IMR-90 (cell line): ENCODE data around the gene GNA15. TPM values are rescaled to one million over a fixed set of nuclear protein-coding genes. Genes with fewer than 3 reads are reported as not detected.
A peak's percentile ranks its signal among the peaks of the same experiment; 100 is the strongest.

Source experiments
- ATAC-seq: fragments of 200-7000 bp; cut with Tn5 transposase; 2 replicates; pipeline ENCODE4 v1.9.1; 2020; ENCODE audit warnings: low read depth, mild to moderate bottlenecking, moderate library complexity
- BruUV-seq: library from RNA; stranded (reverse); fragments of 400-500 nt; replicated peaks from 2 replicates; lab custom pipeline; 2021; lab: Mats Ljungman, UMichigan
- CTCF ChIA-PET: fragments of 300-600 bp; formaldehyde crosslinking; extraction: SDS; loops from one replicate; lab custom pipeline; 2021; ENCODE audit warnings: antibody characterized with exemption; lab: Yijun Ruan, JAX
- POLR2A ChIA-PET: fragments of 300-600 bp; sonication (Branson Sonifier 250); formaldehyde crosslinking; loops from one replicate; lab custom pipeline; 2022; ENCODE audit warnings: antibody characterized with exemption; ENCODE audit not compliant: unreplicated experiment; lab: Charles Lee
- DNase-seq: peaks from one replicate; pipeline ENCODE4 v3.0.0; 2013
- H2AFZ ChIP-seq: replicated peaks from 2 replicates; pipeline ENCODE3; 2013; ENCODE audit warnings: low read length, mild to moderate bottlenecking; ENCODE audit not compliant: poor library complexity
- H2AK5ac ChIP-seq: 2 replicates; pipeline ENCODE4 v1.6.1; 2013; ENCODE audit warnings: low read depth, low read length, inconsistent platforms
- H2AK9ac ChIP-seq: replicated peaks from 2 replicates; pipeline ENCODE3; 2013; ENCODE audit warnings: mild to moderate bottlenecking, low read depth, low read length, moderate library complexity; ENCODE audit not compliant: poor library complexity
- H2BK120ac ChIP-seq: 2 replicates; pipeline ENCODE4 v1.6.1; 2013; ENCODE audit warnings: low read depth, low read length, inconsistent platforms
- H2BK15ac ChIP-seq: 3 replicates; pipeline ENCODE4 v1.6.1; 2013; ENCODE audit warnings: low read depth, low read length, inconsistent platforms
- H2BK20ac ChIP-seq: 2 replicates; pipeline ENCODE4 v1.6.1; 2013; ENCODE audit warnings: low read depth, mild to moderate bottlenecking, inconsistent platforms, low read length, moderate library complexity
- H2BK5ac ChIP-seq: 2 replicates; pipeline ENCODE4 v1.6.1; 2013; ENCODE audit warnings: mild to moderate bottlenecking, low read depth, low read length, inconsistent platforms; ENCODE audit not compliant: poor library complexity, severe bottlenecking
- H3K14ac ChIP-seq: replicated peaks from 2 replicates; pipeline ENCODE4 v1.6.1; 2013; ENCODE audit warnings: low read depth, low read length, inconsistent platforms
- H3K18ac ChIP-seq: 2 replicates; pipeline ENCODE4 v1.6.1; 2013; ENCODE audit warnings: low read depth, low read length, control low read depth
- H3K23ac ChIP-seq: 2 replicates; pipeline ENCODE4 v1.6.1; 2013; ENCODE audit warnings: low read depth, low read length, inconsistent platforms
- H3K27ac ChIP-seq: 2 replicates; pipeline ENCODE4 v1.5.1; 2013; ENCODE audit warnings: mild to moderate bottlenecking, control low read depth, low read length; ENCODE audit not compliant: insufficient read depth
- H3K27me3 ChIP-seq: 2 replicates; pipeline ENCODE4 v1.6.1; 2013; ENCODE audit warnings: low read length; ENCODE audit not compliant: control insufficient read depth, insufficient read depth
- H3K36me3 ChIP-seq: 2 replicates; pipeline ENCODE4 v1.6.1; 2013; ENCODE audit warnings: low read length, mixed read lengths; ENCODE audit not compliant: control insufficient read depth, insufficient read depth
- H3K4ac ChIP-seq: 2 replicates; pipeline ENCODE4 v1.6.1; 2013; ENCODE audit warnings: low read depth, low read length, inconsistent platforms
- H3K4me1 ChIP-seq: 2 replicates; pipeline ENCODE4 v1.6.1; 2013; ENCODE audit warnings: low read length, mixed read lengths; ENCODE audit not compliant: control insufficient read depth, insufficient read depth
- H3K4me2 ChIP-seq: 2 replicates; pipeline ENCODE4 v1.6.1; 2013; ENCODE audit warnings: low read depth, mild to moderate bottlenecking, control low read depth, low read length, moderate library complexity
- H3K4me3 ChIP-seq: 2 replicates; pipeline ENCODE4 v1.5.1; 2013; ENCODE audit warnings: low read depth, mild to moderate bottlenecking, control low read depth, low read length, moderate library complexity; ENCODE audit not compliant: insufficient read depth
- H3K56ac ChIP-seq: 2 replicates; pipeline ENCODE4 v1.6.1; 2013; ENCODE audit warnings: low read length, inconsistent platforms; ENCODE audit not compliant: insufficient read depth; ENCODE audit errors: extremely low read depth
- H3K79me1 ChIP-seq, 2 experiments: 2 replicates each; pipeline ENCODE4 v1.6.1; 2013; ENCODE audit warnings: low read length in 2 of 2, inconsistent platforms in 1 of 2, low read depth in 1 of 2
- H3K9ac ChIP-seq: 2 replicates; pipeline ENCODE4 v1.6.1; 2013; ENCODE audit warnings: low read depth, low read length, control low read depth
- H3K9me1 ChIP-seq: 2 replicates; pipeline ENCODE4 v1.6.1; 2013; ENCODE audit warnings: low read length, inconsistent platforms; ENCODE audit not compliant: insufficient read depth
- H3K9me3 ChIP-seq: 2 replicates; pipeline ENCODE4 v1.6.1; 2013; ENCODE audit warnings: low read length; ENCODE audit not compliant: control insufficient read depth, insufficient read depth
- H4K20me1 ChIP-seq: 2 replicates; pipeline ENCODE4 v1.6.1; 2013; ENCODE audit warnings: low read length, inconsistent platforms; ENCODE audit not compliant: insufficient read depth
- H4K5ac ChIP-seq: 2 replicates; pipeline ENCODE4 v1.6.1; 2013; ENCODE audit warnings: mild to moderate bottlenecking, low read depth, low read length, control low read depth
- H4K8ac ChIP-seq, 2 experiments: 2 replicates each; pipeline ENCODE4 v1.6.1; 2013; ENCODE audit warnings: low read depth in 2 of 2, low read length in 2 of 2, control low read depth in 1 of 2, inconsistent platforms in 1 of 2
- H4K91ac ChIP-seq: 2 replicates; pipeline ENCODE4 v1.6.1; 2013; ENCODE audit warnings: low read depth, low read length, inconsistent platforms; ENCODE audit not compliant: insufficient read depth
- BHLHE40 ChIP-seq: fragments of 150-350 bp; IDR thresholded peaks from 2 replicates; pipeline ENCODE4 v1.6.1; 2016; ENCODE audit warnings: mild to moderate bottlenecking, low read depth, low read length
- CHD1 ChIP-seq: IDR thresholded peaks from 2 replicates; pipeline ENCODE4 v1.6.1; 2012; ENCODE audit warnings: low read depth, low read length, improper control_type of control experiment
- FOS ChIP-seq: fragments of 150-350 bp; IDR thresholded peaks from 2 replicates; pipeline ENCODE4 v1.6.1; 2016; ENCODE audit warnings: low read depth, low read length
- MXI1 ChIP-seq: IDR thresholded peaks from 2 replicates; pipeline ENCODE4 v1.6.1; 2012; ENCODE audit warnings: low read depth, mild to moderate bottlenecking, low read length, moderate library complexity, borderline replicate concordance
- POLR2A ChIP-seq: IDR thresholded peaks from 2 replicates; pipeline ENCODE4 v1.6.1; 2012; ENCODE audit warnings: mild to moderate bottlenecking, low read depth, low read length
- RCOR1 ChIP-seq: IDR thresholded peaks from 2 replicates; pipeline ENCODE4 v1.6.1; 2012; ENCODE audit warnings: mild to moderate bottlenecking, low read length, improper control_type of control experiment; ENCODE audit not compliant: insufficient replicate concordance
- RFX5 ChIP-seq: IDR thresholded peaks from 2 replicates; pipeline ENCODE4 v1.8.0; 2012; ENCODE audit warnings: low read depth, mild to moderate bottlenecking, low read length, moderate library complexity
- WGBS, 2 experiments: methylation state at CpG; one replicate each; pipeline versions ENCODE4 v1.1.5 to v1.1.7; 2013; ENCODE audit warnings: missing lambda C conversion rate in 2 of 2; ENCODE audit not compliant: insufficient read length in 1 of 2; ENCODE audit errors: extremely low coverage in 2 of 2; 5-methylcytosine and 5-hydroxymethylcytosine counted together
- dilution Hi-C: fragments of 300-500 bp; cut with HindIII; formaldehyde crosslinking; loops from one replicate; pipeline ENCODE4 v1.14.3; 2018; ENCODE audit warnings: low sequenced_read_pairs; ENCODE audit not compliant: unreplicated experiment
- in situ Hi-C: fragments of 300-500 bp; cut with MboI; formaldehyde crosslinking; loops from 3 replicates; pipeline ENCODE4 v1.14.3; 2019; ENCODE audit warnings: low sequenced_read_pairs, inconsistent platforms, mixed read lengths
- intact Hi-C: fragments of 100-400 bp; cut with micrococcal nuclease; formaldehyde crosslinking; loops from 2 replicates; pipeline ENCODE4 v1.10.0; 2022
- polyA plus RNA-seq, 3 experiments: library from polyadenylated mRNA; depleted of rRNA; stranded (reverse); fragments of >200 nt; gene quantifications; 2 replicates each; pipeline ENCODE4 v1.2.3, GENCODE V29; 2012; ENCODE audit warnings: low replicate concordance in 1 of 3
- total RNA-seq: library from RNA; depleted of rRNA; stranded (reverse); fragments of >200 nt; gene quantifications from 2 replicates; pipeline ENCODE4 v1.2.3, GENCODE V29; 2012
- TF ChIP-seq, protein P1 (sequence below): conservative IDR thresholded peaks from 2 replicates; pipeline ENCODE4 v1.5.1; 2012; ENCODE audit warnings: mild to moderate bottlenecking, low read depth, low read length, improper control_type of control experiment
- TF ChIP-seq, protein P2 (sequence below): fragments of 150-350 bp; IDR thresholded peaks from 2 replicates; pipeline ENCODE4 v1.6.1; 2017; ENCODE audit warnings: mild to moderate bottlenecking, antibody characterized with exemption, low read length, low read depth

GNA15 gene
- total and polyA plus RNA-seq, 2 of the 4 experiments (the other 2 are of a cell fraction), result 0.18 TPM; not detected in 1

DNA sequence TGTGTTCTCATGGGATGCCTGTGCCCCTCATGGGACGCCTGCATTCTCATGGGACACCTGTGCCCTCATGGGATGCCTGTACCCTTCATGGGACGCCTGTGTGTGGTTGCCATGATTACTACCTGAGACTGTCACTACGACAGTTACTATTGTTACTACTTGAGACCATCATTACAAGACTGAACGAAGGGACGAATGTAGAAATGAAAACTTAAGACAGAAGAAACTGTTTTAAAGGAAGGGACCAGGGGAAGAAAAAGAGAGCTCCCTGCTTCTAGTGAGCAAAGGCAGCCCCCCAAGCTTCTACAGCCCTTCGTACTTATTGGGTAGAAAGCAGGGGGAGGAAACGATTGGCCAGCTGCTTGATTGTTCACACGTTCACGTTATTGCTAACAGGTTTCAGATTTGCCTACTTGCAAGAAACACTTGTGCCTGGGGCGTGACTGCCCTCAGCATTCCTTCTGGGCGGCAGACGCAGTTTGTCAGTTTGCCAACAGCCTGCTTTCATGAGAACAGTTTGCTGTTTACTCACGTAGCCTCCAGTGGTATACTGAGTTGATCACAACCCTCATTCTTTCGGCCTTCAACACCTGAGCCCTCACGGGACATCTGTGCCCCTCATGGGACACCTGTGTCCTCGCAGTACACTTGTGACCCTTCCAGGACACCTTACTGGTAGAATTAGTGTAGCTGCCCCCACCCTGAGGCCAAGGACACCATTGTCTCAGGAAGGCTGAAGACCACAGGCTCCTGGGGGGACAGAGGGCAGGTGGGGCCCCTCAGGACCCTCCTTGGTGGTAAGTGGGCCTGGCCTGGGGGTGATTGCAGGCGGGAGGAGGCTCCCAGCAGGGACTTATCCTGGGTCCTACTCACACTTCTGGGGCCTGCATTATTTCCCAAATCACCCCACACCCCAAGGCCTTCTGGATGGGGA lies 40.2 kb downstream of the GNA15 start:
- ATAC-seq, result peak; percentile 25; the same call in 1 of the 2 replicates
- H3K14ac ChIP-seq, result peak overlapping the region; percentile 82; the same call in 1 of the 2 replicates
- WGBS, 2 experiments, result 54% methylated on average over 4 of the region's 17 CpGs; no CpG with 5 or more reads in 1 of the 2 experiments
- no peaks in the 10 kb centered on the region for H3K36me3 ChIP-seq
- peaks cover 11% of the 10 kb centered on the region for H3K4me1 ChIP-seq
- no peak overlapping the region for H3K9ac ChIP-seq
- intact Hi-C loops (no loop called here), in situ Hi-C loops (no loop called here), dilution Hi-C loops (no loop called here)
- peak overlapping the region; percentile 91; the same call in 1 of the 2 replicates for H2AK5ac ChIP-seq
- no peaks in the 10 kb centered on the region for H4K20me1 ChIP-seq
- peaks cover 9% of the 10 kb centered on the region; the same call in 1 of the 2 replicates for H3K9me1 ChIP-seq
- no peak overlapping the region for H3K4me3 ChIP-seq
- no peak overlapping the region; the same call in 1 of the 2 replicates for H4K5ac ChIP-seq
- peak overlapping the region; percentile 87 for H2BK5ac ChIP-seq
- POLR2A ChIA-PET, result no interaction called here
- H3K27me3 ChIP-seq, result no peaks in the 10 kb centered on the region; the same call in 1 of the 2 replicates
- H3K56ac ChIP-seq, result no peak overlapping the region
- BruUV-seq, result no TSS peak
- CTCF ChIA-PET, result no interaction called here
- peak overlapping the region; percentile 87 for H2BK120ac ChIP-seq
- H3K79me1 ChIP-seq, result peaks cover 0 to 5% of the 10 kb centered on the region in 2 experiments; a peak in 1 of 4 replicates
- peak overlapping the region; percentile 92 for H3K4ac ChIP-seq
- no peak overlapping the region for H3K23ac ChIP-seq
- peak overlapping the region; percentile 85; the same call in 1 of the 2 replicates for H2BK20ac ChIP-seq
- peak; percentile 65 for DNase-seq
- H2AFZ ChIP-seq, result peak overlapping the region; percentile 85
- H4K8ac ChIP-seq, result peak overlapping the region in 1 of 2 experiments; percentile 71; a peak in 3 of 4 replicates
- peak overlapping the region; percentile 96 for H2AK9ac ChIP-seq
- no peaks in the 10 kb centered on the region for H3K9me3 ChIP-seq
- H3K27ac ChIP-seq, result no peak overlapping the region
- no peak overlapping the region for H3K4me2 ChIP-seq
- TF ChIP-seq, protein P1, sequence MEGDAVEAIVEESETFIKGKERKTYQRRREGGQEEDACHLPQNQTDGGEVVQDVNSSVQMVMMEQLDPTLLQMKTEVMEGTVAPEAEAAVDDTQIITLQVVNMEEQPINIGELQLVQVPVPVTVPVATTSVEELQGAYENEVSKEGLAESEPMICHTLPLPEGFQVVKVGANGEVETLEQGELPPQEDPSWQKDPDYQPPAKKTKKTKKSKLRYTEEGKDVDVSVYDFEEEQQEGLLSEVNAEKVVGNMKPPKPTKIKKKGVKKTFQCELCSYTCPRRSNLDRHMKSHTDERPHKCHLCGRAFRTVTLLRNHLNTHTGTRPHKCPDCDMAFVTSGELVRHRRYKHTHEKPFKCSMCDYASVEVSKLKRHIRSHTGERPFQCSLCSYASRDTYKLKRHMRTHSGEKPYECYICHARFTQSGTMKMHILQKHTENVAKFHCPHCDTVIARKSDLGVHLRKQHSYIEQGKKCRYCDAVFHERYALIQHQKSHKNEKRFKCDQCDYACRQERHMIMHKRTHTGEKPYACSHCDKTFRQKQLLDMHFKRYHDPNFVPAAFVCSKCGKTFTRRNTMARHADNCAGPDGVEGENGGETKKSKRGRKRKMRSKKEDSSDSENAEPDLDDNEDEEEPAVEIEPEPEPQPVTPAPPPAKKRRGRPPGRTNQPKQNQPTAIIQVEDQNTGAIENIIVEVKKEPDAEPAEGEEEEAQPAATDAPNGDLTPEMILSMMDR, result no peak
- TF ChIP-seq POLR2A (no peak), BHLHE40 (no peak), RCOR1 (no peak), MXI1 (no peak), RFX5 (no peak), FOS (no peak), CHD1 (no peak)
- TF ChIP-seq, protein P2, sequence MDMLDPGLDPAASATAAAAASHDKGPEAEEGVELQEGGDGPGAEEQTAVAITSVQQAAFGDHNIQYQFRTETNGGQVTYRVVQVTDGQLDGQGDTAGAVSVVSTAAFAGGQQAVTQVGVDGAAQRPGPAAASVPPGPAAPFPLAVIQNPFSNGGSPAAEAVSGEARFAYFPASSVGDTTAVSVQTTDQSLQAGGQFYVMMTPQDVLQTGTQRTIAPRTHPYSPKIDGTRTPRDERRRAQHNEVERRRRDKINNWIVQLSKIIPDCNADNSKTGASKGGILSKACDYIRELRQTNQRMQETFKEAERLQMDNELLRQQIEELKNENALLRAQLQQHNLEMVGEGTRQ, result no peak
- H2BK15ac ChIP-seq, result no peak overlapping the region; the same call in 2 of the 3 replicates
- no peak overlapping the region for H3K18ac ChIP-seq
- H4K91ac ChIP-seq, result peak overlapping the region; percentile 81; the same call in 1 of the 2 replicates
